Measurements from ENCODE around the gene MST1R. TPM values are rescaled to one million over a fixed set of nuclear protein-coding genes. Genes with fewer than 3 reads are reported as not detected.
"Not testable (repeated sequence)": the region's sequence is repeated elsewhere in the genome, so short reads cannot be mapped to it uniquely, and the experiment has no call there.

The MST1R gene
- total RNA-seq, 4 donors from 2014 or later, result 23.1 to 233 (median 146) TPM

GRCh38 chr3:49910409-49911123, 6.9 kb upstream of the MST1R start:
- H3K27me3 ChIP-seq, result no peaks in the 10 kb centered on the region
- TF ChIP-seq POLR2A (IDR thresholded peaks at IDR 0.05), result no peak
- no peak for TF ChIP-seq CTCF (IDR thresholded peaks at IDR 0.05)
- H3K4me1 ChIP-seq, result peaks cover 0 to 21% (median 3%) of the 10 kb centered on the region in 4 donors
- DNase-seq, result no peak
- no peak overlapping the region for H3K4me3 ChIP-seq
- peaks cover 0 to 47% (median 0%) of the 10 kb centered on the region in 3 donors for H3K36me3 ChIP-seq
- no peak overlapping the region for H3K27ac ChIP-seq
- H3K9me3 ChIP-seq, result no peaks in the 10 kb centered on the region

DNA sequence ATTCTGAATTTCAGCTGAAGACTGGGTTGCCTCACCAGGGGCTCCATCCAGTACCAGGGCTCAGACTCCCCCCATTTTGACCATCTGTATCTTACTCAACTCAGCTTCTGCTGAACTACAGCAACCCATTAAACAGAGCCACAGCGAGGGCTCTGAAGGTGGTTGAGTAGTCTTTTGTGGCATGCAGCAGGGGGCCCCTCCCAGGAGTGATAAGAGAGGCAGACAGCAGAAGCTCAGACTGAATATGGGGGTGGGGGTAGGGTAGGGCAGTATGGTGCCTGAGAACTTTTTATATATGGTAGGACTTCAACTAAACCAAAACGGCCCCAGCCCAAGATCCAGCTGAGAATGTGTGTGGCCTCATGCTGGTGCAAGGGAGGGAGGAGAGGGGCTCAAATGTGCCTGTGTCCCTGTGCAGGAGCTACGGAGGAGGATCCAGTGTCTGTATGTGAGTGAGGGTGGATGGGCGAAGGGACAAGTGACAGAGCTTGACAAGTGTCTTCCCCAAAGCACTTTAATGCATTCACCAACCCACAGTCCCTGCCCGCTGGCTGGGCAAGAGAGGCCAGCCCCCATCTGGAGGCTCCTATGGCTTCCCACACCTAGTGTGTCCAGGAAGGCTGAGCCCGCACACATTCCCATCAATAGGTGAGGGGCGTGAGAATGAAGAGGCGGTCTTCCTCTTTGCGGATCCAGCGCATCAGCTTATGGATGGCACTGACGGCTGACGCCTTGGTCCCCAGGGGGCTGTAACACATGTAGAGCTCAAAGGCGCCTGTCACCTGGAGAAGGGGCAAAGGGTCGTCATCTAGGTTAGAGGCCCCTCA, 4.9 kb upstream of the MST1R start:
- TF ChIP-seq CTCF (IDR thresholded peaks at IDR 0.05) (no peak), POLR2A (IDR thresholded peaks at IDR 0.05) (no peak)
- H3K4me1 ChIP-seq, result peaks cover 3 to 36% (median 7%) of the 10 kb centered on the region in 4 donors
- peaks cover 0 to 47% (median 0%) of the 10 kb centered on the region in 3 donors for H3K36me3 ChIP-seq
- DNase-seq, result no peak
- no peaks in the 10 kb centered on the region for H3K9me3 ChIP-seq
- no peak overlapping the region for H3K4me3 ChIP-seq
- H3K27me3 ChIP-seq, result no peaks in the 10 kb centered on the region
- H3K27ac ChIP-seq, result no peak overlapping the region

DNA sequence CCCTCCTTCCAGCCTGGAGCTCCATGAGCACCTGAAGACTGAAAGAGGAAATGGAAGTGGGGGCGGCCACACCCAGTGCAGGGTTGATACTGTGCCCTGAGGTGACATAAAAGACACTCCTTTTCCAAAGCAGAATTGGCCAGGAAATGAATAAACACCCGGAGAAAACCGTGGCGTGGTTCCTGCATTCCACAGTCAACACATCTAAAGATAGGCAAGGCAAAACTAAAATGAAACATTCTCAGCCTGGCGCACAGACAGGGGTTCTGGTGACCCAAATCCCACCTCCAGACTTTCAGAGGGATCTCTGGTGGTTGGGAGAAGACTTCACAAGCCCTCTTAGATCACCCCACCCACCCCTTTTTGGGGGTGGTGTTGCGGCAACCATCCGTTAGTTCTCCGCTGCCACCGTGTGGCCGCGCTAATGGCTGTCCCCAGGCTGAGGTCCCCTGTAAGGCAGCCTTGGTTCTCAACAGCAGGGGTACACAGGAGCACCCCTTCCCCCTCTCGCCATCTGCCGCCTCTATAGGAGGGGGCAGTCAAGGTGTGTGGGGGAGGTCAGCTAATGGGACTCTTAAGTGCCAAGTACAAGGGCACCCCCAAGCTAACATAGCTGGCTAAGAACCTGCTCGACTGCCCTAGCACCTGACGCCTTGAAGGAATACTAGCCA, 2.5 kb upstream of the MST1R start:
- peak overlapping the region in 3 of 4 donors; percentile 79 to 89 (median 83) for H3K27ac ChIP-seq
- H3K4me3 ChIP-seq, result peak overlapping the region in 2 of 4 donors; percentile 37 to 44
- TF ChIP-seq CTCF (IDR thresholded peaks at IDR 0.05) (peak in 5 of 6 experiments; percentile 8 to 78 (median 70)), POLR2A (IDR thresholded peaks at IDR 0.05) (peak in 1 of 2 donors; percentile 72)
- no peaks in the 10 kb centered on the region for H3K27me3 ChIP-seq
- H3K36me3 ChIP-seq, result peaks cover 0 to 27% (median 0%) of the 10 kb centered on the region in 3 donors
- H3K9me3 ChIP-seq, result no peaks in the 10 kb centered on the region
- peak; percentile 34 to 83 (median 79) for DNase-seq
- H3K4me1 ChIP-seq, result peaks cover 3 to 54% (median 8%) of the 10 kb centered on the region in 4 donors

DNA sequence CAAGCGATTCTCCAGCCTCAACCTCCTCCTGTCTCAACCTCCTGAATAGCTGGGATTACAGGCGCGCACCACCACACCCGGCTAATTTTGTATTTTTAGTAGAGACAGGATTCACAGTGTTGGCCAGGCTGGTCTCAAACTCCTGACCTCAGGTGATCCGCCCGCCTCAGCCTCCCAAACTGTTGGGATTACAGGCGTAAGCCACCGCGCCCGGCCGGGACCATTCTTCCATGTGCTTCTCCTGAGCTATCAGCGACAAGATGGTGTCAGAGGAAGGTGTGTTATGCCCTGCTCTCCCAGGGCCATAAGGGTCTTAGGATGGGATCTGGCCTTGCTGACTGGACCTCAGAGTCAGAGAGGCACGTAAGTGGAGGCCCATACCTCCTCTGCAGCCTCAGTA, 775 bp upstream of the MST1R start:
- H3K9me3 ChIP-seq, result not testable (repeated sequence)

GRCh38 chr3:49902511-49903345, 945 bp downstream of the MST1R start:
- no peak for DNase-seq
- peak overlapping the region in 3 of 4 donors; percentile 45 to 66 (median 61) for H3K4me3 ChIP-seq
- no peaks in the 10 kb centered on the region for H3K27me3 ChIP-seq
- H3K36me3 ChIP-seq, result peaks cover 0 to 6% (median 0%) of the 10 kb centered on the region in 3 donors
- TF ChIP-seq CTCF (IDR thresholded peaks at IDR 0.05), result no peak
- TF ChIP-seq POLR2A (IDR thresholded peaks at IDR 0.05), result no peak
- H3K27ac ChIP-seq, result peak overlapping the region in 3 of 4 donors; percentile 79 to 97 (median 92)
- H3K4me1 ChIP-seq, result peaks cover 3 to 69% (median 8%) of the 10 kb centered on the region in 4 donors
- no peaks in the 10 kb centered on the region for H3K9me3 ChIP-seq

More for the DNA sequence above, 775 bp upstream of the MST1R start:
- DNase-seq, H3K27me3 ChIP-seq, H3K36me3 ChIP-seq: not testable (repeated sequence)
- Histone ChIP-seq H3K27ac (peak overlapping the region; percentile 55 to 97 (median 81)), H3K4me3 (peak overlapping the region in 1 of 4 donors; percentile 66), H3K4me1 (peaks cover 3 to 69% (median 8%) of the 10 kb centered on the region in 4 donors)
